ENCODE data around the gene ECI1.

GRCh38 chr16:2237102-2237482, 14.3 kb downstream of the ECI1 start:
- TF ChIP-seq REST (IDR thresholded peaks at IDR 0.05; ENCODE audit: insufficient read depth in 1 of 2, low read depth in 2 of 2, low read length in 2 of 2), result no peak
- TF ChIP-seq POLR2AphosphoS5 (IDR thresholded peaks at IDR 0.05; ENCODE audit: low read depth, low read length), result no peak
- TF ChIP-seq TAF1 (IDR thresholded peaks at IDR 0.05; ENCODE audit: borderline replicate concordance, insufficient read depth, low read length), result no peak
- no peak for TF ChIP-seq FOXP2 (optimal IDR thresholded peaks at IDR 0.05; ENCODE audit: borderline replicate concordance, extremely low read depth, extremely low read length, insufficient read depth)
